ENCODE results near the gene TCF15.

GRCh38 chr20:603116-603640 is 6.9 kb downstream of the TCF15 start:
- TF ChIP-seq POLR2A (IDR thresholded peaks at IDR 0.05) (no peak), CTCF (IDR thresholded peaks at IDR 0.05 in 8 of 11, conservative IDR thresholded peaks at IDR 0.05 in 3 of 11) (no peak), POLR2AphosphoS5 (IDR thresholded peaks at IDR 0.05) (no peak)
